ENCODE data around the gene RAG2.

RAG2 gene

GRCh38 chr11:36550385-36551115 lies 47.5 kb downstream of the RAG2 start:
- no peak for DNase-seq (ENCODE audit: low spot score)
